Measurements from ENCODE around the gene SNX19.

GRCh38 chr11:130858215-130858614 is 58.1 kb downstream of the SNX19 start:
- no peak for TF ChIP-seq POLR2A (IDR thresholded peaks at IDR 0.05)
- TF ChIP-seq CTCF (IDR thresholded peaks at IDR 0.05) = no peak

Measured in adrenal gland (tissue), 5 donors.